PC-3 (cell line): Measurements from ENCODE around the gene CNTN6. TPM values are rescaled to one million over a fixed set of nuclear protein-coding genes. Genes with fewer than 3 reads are reported as not detected.

Experiments
- ATAC-seq: fragments of 200-7000 bp; cut with Tn5 transposase; 2 replicates; pipeline ENCODE4 v1.9.1; 2020; ENCODE audit warnings: mild to moderate bottlenecking, moderate library complexity
- BruUV-seq: library from RNA; stranded (reverse); fragments of 400-500 nt; replicated peaks from 2 replicates; lab custom pipeline; 2021; lab: Mats Ljungman, UMichigan
- CTCF ChIA-PET: fragments of 300-600 bp; sonication (Branson Sonifier 250); formaldehyde crosslinking; loops from one replicate; lab custom pipeline; 2022; ENCODE audit warnings: antibody characterized with exemption; lab: Charles Lee
- POLR2A ChIA-PET: fragments of 300-600 bp; sonication (Branson Sonifier 250); formaldehyde crosslinking; loops from one replicate; lab custom pipeline; 2022; ENCODE audit warnings: antibody characterized with exemption; ENCODE audit not compliant: unreplicated experiment; lab: Charles Lee
- DNase-seq: peaks from one replicate; pipeline ENCODE4 v3.0.0-alpha.2; 2015
- H2AFZ ChIP-seq: fragments of 300-600 bp; sonication (generic); 2 replicates; pipeline ENCODE4 v1.6.0; 2016; ENCODE audit warnings: antibody characterized with exemption, low read length
- H3F3A ChIP-seq: fragments of 300-600 bp; sonication (generic); one replicate; pipeline ENCODE4 v1.6.0; 2017; ENCODE audit warnings: antibody characterized with exemption, low read length, control low read depth, mild to moderate bottlenecking; ENCODE audit not compliant: unreplicated experiment
- H3K27ac ChIP-seq: fragments of 300-600 bp; sonication (generic); 2 replicates; pipeline ENCODE4 v1.5.1; 2016; ENCODE audit warnings: mild to moderate bottlenecking, low read length
- H3K27me3 ChIP-seq: fragments of 300-600 bp; sonication (generic); 2 replicates; pipeline ENCODE4 v1.6.1; 2016; ENCODE audit warnings: low read length, mixed read lengths
- H3K36me3 ChIP-seq: fragments of 300-600 bp; sonication (generic); 2 replicates; pipeline ENCODE4 v1.6.1; 2016; ENCODE audit warnings: low read depth, mixed run types, low read length, mixed read lengths
- H3K4me1 ChIP-seq: fragments of 300-600 bp; sonication (generic); 2 replicates; pipeline ENCODE4 v1.5.1; 2016; ENCODE audit warnings: low read length; ENCODE audit not compliant: insufficient read depth
- H3K4me2 ChIP-seq: fragments of 300-600 bp; sonication (generic); 2 replicates; pipeline ENCODE4 v1.6.0; 2016; ENCODE audit warnings: low read length
- H3K4me3 ChIP-seq: fragments of 300-600 bp; sonication (generic); 2 replicates; pipeline ENCODE4 v1.5.1; 2016; ENCODE audit warnings: mild to moderate bottlenecking, low read length, mixed read lengths
- H3K79me2 ChIP-seq: fragments of 300-600 bp; sonication (generic); 2 replicates; pipeline ENCODE4 v1.6.1; 2017; ENCODE audit warnings: low read length, mixed read lengths
- H3K9ac ChIP-seq: fragments of 300-600 bp; sonication (generic); 2 replicates; pipeline ENCODE4 v1.6.0; 2016; ENCODE audit warnings: mild to moderate bottlenecking, low read length
- H3K9me2 ChIP-seq: fragments of 300-600 bp; sonication (generic); replicated peaks from 2 replicates; pipeline ENCODE4 v1.6.1; 2016; ENCODE audit warnings: mixed run types, low read length, mixed read lengths
- H3K9me3 ChIP-seq: fragments of 300-600 bp; sonication (generic); 2 replicates; pipeline ENCODE4 v1.6.1; 2016; ENCODE audit warnings: low read length, mixed read lengths
- H4K20me1 ChIP-seq: fragments of 300-600 bp; sonication (generic); 2 replicates; pipeline ENCODE4 v1.6.1; 2016; ENCODE audit warnings: low read length, mixed read lengths
- EZH2 ChIP-seq: fragments of 300-600 bp; sonication (generic); IDR thresholded peaks from one replicate; pipeline ENCODE4 v1.6.1; 2017; ENCODE audit warnings: antibody characterized with exemption, mild to moderate bottlenecking, low read length; ENCODE audit not compliant: unreplicated experiment
- EZH2phosphoT487 ChIP-seq: fragments of 300-600 bp; sonication (generic); IDR thresholded peaks from 2 replicates; pipeline ENCODE4 v1.6.1; 2018; ENCODE audit warnings: mild to moderate bottlenecking, antibody characterized with exemption, low read length, borderline replicate concordance
- intact Hi-C: fragments of 100-400 bp; cut with micrococcal nuclease; formaldehyde crosslinking; loops from 2 replicates; pipeline ENCODE4 v1.9.0; 2023
- total RNA-seq: library from RNA; depleted of rRNA; stranded (reverse); fragments of >200 nt; gene quantifications from 2 replicates; pipeline ENCODE4 v1.2.3, GENCODE V29; 2014
- TF ChIP-seq, protein P1 (sequence below): fragments of 300-600 bp; sonication (generic); conservative IDR thresholded peaks from 2 replicates; pipeline ENCODE4 v1.5.1; 2017; ENCODE audit warnings: antibody characterized with exemption, low read depth, mild to moderate bottlenecking, low read length

The CNTN6 gene
- total RNA-seq, 1 experiment from 2014 or later, result not detected

DNA sequence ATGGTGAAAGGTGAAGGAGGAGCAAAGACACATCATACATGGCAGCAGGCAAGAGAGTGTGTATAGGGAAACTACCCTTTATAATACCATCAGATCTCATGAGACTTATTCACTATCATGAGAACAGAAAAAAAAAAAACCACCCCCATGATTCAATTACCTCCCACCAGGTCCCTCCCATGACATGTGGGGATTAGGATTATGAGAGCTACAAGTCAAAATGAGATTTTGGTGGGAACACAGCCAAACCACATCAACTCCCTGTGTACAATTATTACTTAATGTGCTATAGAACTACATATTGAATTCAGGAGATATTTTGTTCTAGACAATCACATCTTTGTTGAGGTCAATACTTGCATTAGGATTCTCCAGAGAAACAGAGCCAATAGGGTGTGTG is 313.4 kb downstream of the CNTN6 start:
- no peaks in the 10 kb centered on the region for H3K4me1 ChIP-seq
- no peak for ATAC-seq
- no peaks in the 10 kb centered on the region for H3K36me3 ChIP-seq
- DNase-seq, result no peak
- H3K9ac ChIP-seq, result no peak overlapping the region
- H3K4me2 ChIP-seq, result no peak overlapping the region
- BruUV-seq, result no TSS peak
- H4K20me1 ChIP-seq, result no peaks in the 10 kb centered on the region
- no peaks in the 10 kb centered on the region for H3K9me2 ChIP-seq
- no peaks in the 10 kb centered on the region for H3F3A ChIP-seq
- no peaks in the 10 kb centered on the region for H3K27me3 ChIP-seq
- no peak for TF ChIP-seq EZH2phosphoT487
- TF ChIP-seq, protein P1, sequence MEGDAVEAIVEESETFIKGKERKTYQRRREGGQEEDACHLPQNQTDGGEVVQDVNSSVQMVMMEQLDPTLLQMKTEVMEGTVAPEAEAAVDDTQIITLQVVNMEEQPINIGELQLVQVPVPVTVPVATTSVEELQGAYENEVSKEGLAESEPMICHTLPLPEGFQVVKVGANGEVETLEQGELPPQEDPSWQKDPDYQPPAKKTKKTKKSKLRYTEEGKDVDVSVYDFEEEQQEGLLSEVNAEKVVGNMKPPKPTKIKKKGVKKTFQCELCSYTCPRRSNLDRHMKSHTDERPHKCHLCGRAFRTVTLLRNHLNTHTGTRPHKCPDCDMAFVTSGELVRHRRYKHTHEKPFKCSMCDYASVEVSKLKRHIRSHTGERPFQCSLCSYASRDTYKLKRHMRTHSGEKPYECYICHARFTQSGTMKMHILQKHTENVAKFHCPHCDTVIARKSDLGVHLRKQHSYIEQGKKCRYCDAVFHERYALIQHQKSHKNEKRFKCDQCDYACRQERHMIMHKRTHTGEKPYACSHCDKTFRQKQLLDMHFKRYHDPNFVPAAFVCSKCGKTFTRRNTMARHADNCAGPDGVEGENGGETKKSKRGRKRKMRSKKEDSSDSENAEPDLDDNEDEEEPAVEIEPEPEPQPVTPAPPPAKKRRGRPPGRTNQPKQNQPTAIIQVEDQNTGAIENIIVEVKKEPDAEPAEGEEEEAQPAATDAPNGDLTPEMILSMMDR, result no peak
- TF ChIP-seq EZH2, result no peak
- POLR2A ChIA-PET, result no interaction called here
- H2AFZ ChIP-seq, result no peak overlapping the region
- H3K27ac ChIP-seq, result no peak overlapping the region
- peaks cover 36% of the 10 kb centered on the region for H3K9me3 ChIP-seq
- no peaks in the 10 kb centered on the region for H3K79me2 ChIP-seq
- no peak overlapping the region for H3K4me3 ChIP-seq
- intact Hi-C loops, result no loop called here
- CTCF ChIA-PET, result no interaction called here

DNA sequence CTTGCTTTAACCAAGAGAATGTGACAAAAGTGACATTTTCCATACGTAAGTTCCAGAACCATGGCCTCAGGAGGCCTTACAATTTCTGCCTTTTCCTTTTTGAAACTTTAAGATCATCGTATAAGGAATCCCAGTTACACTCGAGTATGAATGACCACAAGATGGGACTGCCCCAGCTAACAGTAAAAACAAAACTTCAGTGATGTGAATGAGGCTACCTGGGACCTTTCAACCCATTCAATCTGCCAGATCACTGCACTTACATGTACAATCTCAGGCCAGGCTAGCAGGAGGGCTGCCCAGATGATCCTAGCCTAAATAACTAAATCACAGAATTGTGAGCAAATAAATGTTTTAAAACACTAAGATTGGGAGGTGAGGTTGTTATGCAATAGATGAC is 328.8 kb downstream of the CNTN6 start:
- H3F3A ChIP-seq, result no peaks in the 10 kb centered on the region
- H3K4me1 ChIP-seq, result no peaks in the 10 kb centered on the region
- DNase-seq, result no peak
- no TSS peak for BruUV-seq
- H3K9me3 ChIP-seq, result peaks cover 35% of the 10 kb centered on the region
- no peak overlapping the region for H3K4me2 ChIP-seq
- TF ChIP-seq EZH2phosphoT487, result no peak
- TF ChIP-seq, protein P1, result no peak
- TF ChIP-seq EZH2, result no peak
- ATAC-seq, result no peak
- H2AFZ ChIP-seq, result no peak overlapping the region
- H4K20me1 ChIP-seq, result no peaks in the 10 kb centered on the region
- no peak overlapping the region for H3K27ac ChIP-seq
- intact Hi-C loops, result no loop called here
- ChIA-PET POLR2A (no interaction called here), CTCF (no interaction called here)
- H3K4me3 ChIP-seq, result no peak overlapping the region
- H3K36me3 ChIP-seq, result no peaks in the 10 kb centered on the region
- no peak overlapping the region for H3K9ac ChIP-seq
- no peaks in the 10 kb centered on the region for H3K79me2 ChIP-seq
- H3K27me3 ChIP-seq, result no peaks in the 10 kb centered on the region
- H3K9me2 ChIP-seq, result no peaks in the 10 kb centered on the region

DNA sequence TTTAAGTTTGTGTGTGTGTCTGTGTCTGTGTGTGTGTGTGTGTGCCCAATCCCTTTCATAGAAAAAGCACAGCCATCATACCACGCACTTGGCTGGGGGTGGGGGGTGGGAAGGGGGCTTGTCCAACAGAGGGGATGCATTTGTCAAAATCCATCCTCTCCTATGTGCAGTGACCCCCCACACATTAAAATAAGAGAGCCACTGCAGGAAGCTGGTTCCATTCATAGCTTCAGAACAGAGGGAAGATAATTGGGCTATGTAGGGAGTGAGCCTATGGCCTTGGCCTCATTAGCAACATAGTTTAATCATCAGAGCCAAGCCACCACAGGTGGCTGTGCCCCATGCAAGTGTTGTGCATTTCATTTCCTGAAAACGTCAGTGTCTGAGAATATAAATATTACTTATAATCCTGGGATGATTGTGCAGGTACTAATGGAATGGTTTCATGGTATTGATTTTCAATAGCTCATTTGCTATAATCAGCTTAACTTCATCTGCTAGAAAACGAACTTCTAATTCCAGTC is 330.8 kb downstream of the CNTN6 start:
- Histone ChIP-seq H3F3A (no peaks in the 10 kb centered on the region), H2AFZ (no peak overlapping the region), H3K4me2 (no peak overlapping the region), H3K27me3 (no peaks in the 10 kb centered on the region), H3K36me3 (no peaks in the 10 kb centered on the region), H3K9me3 (peaks cover 35% of the 10 kb centered on the region), H3K9me2 (no peaks in the 10 kb centered on the region), H4K20me1 (no peaks in the 10 kb centered on the region), H3K27ac (no peak overlapping the region), H3K4me3 (no peak overlapping the region), H3K4me1 (no peaks in the 10 kb centered on the region), H3K79me2 (no peaks in the 10 kb centered on the region), H3K9ac (no peak overlapping the region)
- ChIA-PET POLR2A (no interaction called here), CTCF (no interaction called here)
- intact Hi-C loops, result no loop called here
- BruUV-seq, result no TSS peak
- no peak for TF ChIP-seq EZH2phosphoT487
- TF ChIP-seq, protein P1, result no peak
- TF ChIP-seq EZH2, result no peak
- no peak for ATAC-seq
- no peak for DNase-seq
